HEK293 (cell line): Measurements from ENCODE around the gene ARSJ.

Source experiments
- CTCF ChIA-PET: fragments of 350-600 bp; formaldehyde crosslinking; extraction: SDS; loops from one replicate; lab custom pipeline; 2021; ENCODE audit warnings: antibody characterized with exemption; lab: Yijun Ruan, JAX
- POLR2A ChIA-PET: fragments of 300-600 bp; formaldehyde crosslinking; extraction: SDS; loops from one replicate; lab custom pipeline; 2020; ENCODE audit warnings: antibody characterized with exemption, inconsistent platforms; lab: Yijun Ruan, JAX
- H3K27ac ChIP-seq: fragments of 200-500 bp; sonication (Bioruptor generic); 2 replicates; pipeline ENCODE4 v1.5.1; 2014; ENCODE audit warnings: low read depth, low read length, control low read depth, inconsistent platforms; ENCODE audit errors: extremely low read depth
- H3K36me3 ChIP-seq, 2 experiments: fragments of 200-500 bp in 1 of 2; sonication (Bioruptor generic) in 1 of 2; 1 replicate in 1 of 2; 2 replicates in 1 of 2; pipeline ENCODE4 v1.5.1; 2014 to 2017; ENCODE audit warnings: inconsistent platforms in 2 of 2, low read length in 2 of 2; ENCODE audit not compliant: control insufficient read depth in 2 of 2, insufficient read depth in 1 of 2
- H3K4me1 ChIP-seq: fragments of 200-500 bp; sonication (Bioruptor generic); 2 replicates; pipeline ENCODE4 v1.5.1; 2014; ENCODE audit warnings: mild to moderate bottlenecking, low read length, inconsistent platforms; ENCODE audit not compliant: control insufficient read depth, insufficient read depth
- H3K4me3 ChIP-seq: 2 replicates; pipeline ENCODE4 v1.5.1; 2011; ENCODE audit warnings: low read depth, mild to moderate bottlenecking, control low read depth, low read length, moderate library complexity
- H3K9me3 ChIP-seq: fragments of 200-500 bp; sonication (Bioruptor generic); 2 replicates; pipeline ENCODE4 v1.5.1; 2014; ENCODE audit warnings: low read depth, low read length, inconsistent platforms; ENCODE audit not compliant: control insufficient read depth, insufficient read depth
- BCL11B ChIP-seq: fragments of 450-650 bp; formaldehyde crosslinking; IDR thresholded peaks from 2 replicates; pipeline ENCODE4 v1.5.1; 2016; ENCODE audit warnings: low read depth, missing biosample characterization, missing genetic modification characterization
- BCL6B ChIP-seq: fragments of 450-650 bp; formaldehyde crosslinking; IDR thresholded peaks from 2 replicates; pipeline ENCODE4 v1.5.1; 2017; ENCODE audit warnings: missing biosample characterization, missing genetic modification characterization
- GLIS1 ChIP-seq: fragments of 450-650 bp; formaldehyde crosslinking; IDR thresholded peaks from 2 replicates; pipeline ENCODE4 v1.5.1; 2016; ENCODE audit warnings: missing biosample characterization, missing genetic modification characterization
- HIC1 ChIP-seq: fragments of 450-650 bp; formaldehyde crosslinking; IDR thresholded peaks from 2 replicates; pipeline ENCODE4 v1.5.1; 2016; ENCODE audit warnings: missing biosample characterization, missing genetic modification characterization
- OSR2 ChIP-seq: fragments of 450-650 bp; formaldehyde crosslinking; IDR thresholded peaks from 2 replicates; pipeline ENCODE4 v1.5.1; 2016; ENCODE audit warnings: missing biosample characterization, missing genetic modification characterization
- PRDM1 ChIP-seq: fragments of 450-650 bp; formaldehyde crosslinking; IDR thresholded peaks from 2 replicates; pipeline ENCODE4; 2016; ENCODE audit warnings: missing biosample characterization, missing genetic modification characterization
- REPIN1 ChIP-seq: fragments of 450-650 bp; formaldehyde crosslinking; IDR thresholded peaks from 2 replicates; pipeline ENCODE4 v1.5.1; 2017; ENCODE audit warnings: missing biosample characterization, missing genetic modification characterization, low read depth
- TRIM28 ChIP-seq: IDR thresholded peaks from 2 replicates; pipeline ENCODE4 v1.6.1; 2011; ENCODE audit warnings: low read length, control low read depth, borderline replicate concordance
- ZBTB17 ChIP-seq: fragments of 450-650 bp; formaldehyde crosslinking; IDR thresholded peaks from 2 replicates; pipeline ENCODE4 v1.5.1; 2016; ENCODE audit warnings: missing biosample characterization, missing genetic modification characterization
- ZBTB6 ChIP-seq: fragments of 450-650 bp; formaldehyde crosslinking; IDR thresholded peaks from 2 replicates; pipeline ENCODE4 v1.5.1; 2017; ENCODE audit warnings: missing biosample characterization, missing genetic modification characterization
- ZFP41 ChIP-seq: fragments of 450-650 bp; formaldehyde crosslinking; IDR thresholded peaks from 2 replicates; pipeline ENCODE4 v1.5.1; 2016; ENCODE audit warnings: missing biosample characterization, missing genetic modification characterization, borderline replicate concordance
- ZNF10 ChIP-seq: fragments of 450-650 bp; formaldehyde crosslinking; IDR thresholded peaks from 2 replicates; pipeline ENCODE4 v1.5.1; 2017; ENCODE audit warnings: missing biosample characterization, missing genetic modification characterization
- ZNF140 ChIP-seq: fragments of 450-650 bp; formaldehyde crosslinking; IDR thresholded peaks from 2 replicates; pipeline ENCODE4 v1.5.1; 2016; ENCODE audit warnings: missing biosample characterization, missing genetic modification characterization
- ZNF223 ChIP-seq: fragments of 450-650 bp; formaldehyde crosslinking; IDR thresholded peaks from 2 replicates; pipeline ENCODE4 v1.5.1; 2016; ENCODE audit warnings: missing biosample characterization, missing genetic modification characterization
- ZNF248 ChIP-seq: fragments of 450-650 bp; formaldehyde crosslinking; IDR thresholded peaks from 2 replicates; pipeline ENCODE4 v1.5.1; 2017; ENCODE audit warnings: missing biosample characterization, missing genetic modification characterization
- ZNF266 ChIP-seq: fragments of 450-650 bp; formaldehyde crosslinking; IDR thresholded peaks from 2 replicates; pipeline ENCODE4 v1.5.1; 2016; ENCODE audit warnings: missing biosample characterization, missing genetic modification characterization, low read depth
- ZNF302 ChIP-seq: fragments of 450-650 bp; formaldehyde crosslinking; IDR thresholded peaks from 2 replicates; pipeline ENCODE4 v1.5.1; 2016; ENCODE audit warnings: missing biosample characterization, missing genetic modification characterization, low read depth
- ZNF548 ChIP-seq: fragments of 450-650 bp; formaldehyde crosslinking; IDR thresholded peaks from 2 replicates; pipeline ENCODE4 v1.5.1; 2016; ENCODE audit warnings: missing biosample characterization, missing genetic modification characterization
- ZNF555 ChIP-seq: fragments of 450-650 bp; formaldehyde crosslinking; conservative IDR thresholded peaks from 2 replicates; pipeline ENCODE4 v1.5.1; 2017; ENCODE audit warnings: missing biosample characterization, mild to moderate bottlenecking, missing genetic modification characterization, inconsistent platforms
- ZNF626 ChIP-seq: fragments of 450-650 bp; sonication (Bioruptor Pico); formaldehyde crosslinking; IDR thresholded peaks from 2 replicates; pipeline ENCODE4 v1.5.1; 2018; ENCODE audit warnings: missing biosample characterization, missing genetic modification characterization, inconsistent platforms
- ZNF701 ChIP-seq: fragments of 450-650 bp; formaldehyde crosslinking; IDR thresholded peaks from 2 replicates; pipeline ENCODE4 v1.5.1; 2016; ENCODE audit warnings: missing biosample characterization, missing genetic modification characterization
- ZNF777 ChIP-seq: fragments of 450-650 bp; formaldehyde crosslinking; IDR thresholded peaks from 2 replicates; pipeline ENCODE4 v1.5.1; 2017; ENCODE audit warnings: missing biosample characterization, missing genetic modification characterization, borderline replicate concordance
- ZNF830 ChIP-seq: fragments of 450-650 bp; IDR thresholded peaks from 2 replicates; pipeline ENCODE4 v1.5.0; 2018; ENCODE audit warnings: missing biosample characterization, missing genetic modification characterization, low read depth, mild to moderate bottlenecking, moderate library complexity
- ZNF843 ChIP-seq: fragments of 450-650 bp; formaldehyde crosslinking; IDR thresholded peaks from 2 replicates; pipeline ENCODE4 v1.5.1; 2016; ENCODE audit warnings: missing biosample characterization, missing genetic modification characterization

ARSJ gene

GRCh38 chr4:113969709-113970334 lies 9.6 kb downstream of the ARSJ start:
- TF ChIP-seq ZNF843 (tag by site-specific recombination) = no peak
- 0 out of 2 replicates have a peak, but pooled peaks have one; percentile 16 for TF ChIP-seq HIC1
- no peak for TF ChIP-seq ZNF777
- no peak for TF ChIP-seq ZNF830
- TF ChIP-seq ZNF266 (tag by site-specific recombination) = no peak
- no peak for TF ChIP-seq ZFP41 (tag by site-specific recombination)
- TF ChIP-seq ZNF302 = no peak
- TF ChIP-seq PRDM1 (tag by site-specific recombination) = peak; percentile 11; the same call in 1 of the 2 replicates
- no peak for TF ChIP-seq ZBTB6 (tag by site-specific recombination)
- no peak for TF ChIP-seq ZBTB17 (tag by site-specific recombination)
- no peak for TF ChIP-seq BCL11B (tag by site-specific recombination)
- TF ChIP-seq ZNF223 = no peak
- Histone ChIP-seq H3K27ac (no peak overlapping the region), H3K4me1 (0 out of 2 replicates have a peak, but pooled peaks cover 3% of the 10 kb centered on the region), H3K4me3 (no peak overlapping the region), H3K9me3 (no peaks in the 10 kb centered on the region), H3K36me3 (no peaks in the 10 kb centered on the region)
- POLR2A ChIA-PET = interaction anchor here (1.1 kb wide), 1 partner anchor 10 kb away, joined by 7 read pairs; the partner anchor contains the start of gene ARSJ
- CTCF ChIA-PET = no interaction called here

- POLR2A ChIA-PET = no interaction called here
- 0 out of 2 replicates have a peak, but pooled peaks cover 1% of the 10 kb centered on the region for H3K4me1 ChIP-seq
- TF ChIP-seq ZNF701 (tag by site-specific recombination) = no peak
- no peak for TF ChIP-seq ZNF555 (tag by site-specific recombination)
- TF ChIP-seq REPIN1 (tag by site-specific recombination) = no peak
- TF ChIP-seq ZNF626 (tag by site-specific recombination) = no peak
- no peak for TF ChIP-seq GLIS1 (tag by site-specific recombination)
- TF ChIP-seq ZNF10 (tag by site-specific recombination) = no peak
- no peak for TF ChIP-seq ZNF140 (tag by site-specific recombination)
- TF ChIP-seq ZNF248 = no peak
- no peak for TF ChIP-seq TRIM28
- TF ChIP-seq BCL6B (tag by site-specific recombination) = no peak
- no peak for TF ChIP-seq ZNF548 (tag by site-specific recombination)
- no peak for TF ChIP-seq OSR2 (tag by site-specific recombination)
- TF ChIP-seq, all 188 proteins: peak for 0
- Histone ChIP-seq H3K27ac (no peak overlapping the region), H3K36me3 (no peaks in the 10 kb centered on the region), H3K9me3 (no peaks in the 10 kb centered on the region), H3K4me3 (no peak overlapping the region)
- CTCF ChIA-PET = no interaction called here
Measured at GRCh38 chr4:113968473-113968872, 11.0 kb downstream of the ARSJ start.
